Measurements from ENCODE around the gene DDX1. TPM values are rescaled to one million over a fixed set of nuclear protein-coding genes. Genes with fewer than 3 reads are reported as not detected.
"Not testable (repeated sequence)": the region's sequence is repeated elsewhere in the genome, so short reads cannot be mapped to it uniquely, and the experiment has no call there.

The DDX1 gene
- total RNA-seq, 1 donor from 2014 or later = 100 TPM

DNA sequence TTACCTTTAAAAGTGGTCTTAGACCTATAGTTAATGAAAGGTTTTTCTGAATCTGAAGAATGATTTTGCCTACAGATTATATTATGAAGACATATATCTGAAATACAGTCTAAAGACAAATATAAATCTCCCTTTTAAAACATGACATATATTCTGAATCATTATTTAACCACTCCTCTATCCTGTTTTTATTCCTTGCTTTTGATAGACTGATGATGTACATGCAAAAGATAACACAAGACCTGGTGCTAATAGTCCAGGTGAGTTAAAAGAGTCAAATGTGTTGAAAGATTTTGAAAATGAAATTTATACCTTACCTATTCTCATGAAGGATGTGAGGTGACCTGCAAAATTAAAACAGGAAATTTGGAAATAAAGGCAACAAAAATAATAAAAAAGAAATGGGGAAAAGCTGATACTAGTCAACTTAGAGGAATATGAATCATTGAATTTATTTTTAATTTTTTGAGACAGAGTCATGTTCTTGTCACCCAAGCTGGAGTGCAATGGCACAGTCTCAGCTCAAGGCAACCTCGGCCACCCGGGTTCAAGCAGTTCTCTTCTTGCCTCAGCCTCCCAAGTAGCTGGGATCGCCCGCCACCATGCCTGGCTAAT is 29.3 kb downstream of the DDX1 start:
- H3K36me3 Mint-ChIP-seq (ENCODE audit: low read depth, unreplicated experiment) = peaks cover 25% of the 10 kb centered on the region

DNA sequence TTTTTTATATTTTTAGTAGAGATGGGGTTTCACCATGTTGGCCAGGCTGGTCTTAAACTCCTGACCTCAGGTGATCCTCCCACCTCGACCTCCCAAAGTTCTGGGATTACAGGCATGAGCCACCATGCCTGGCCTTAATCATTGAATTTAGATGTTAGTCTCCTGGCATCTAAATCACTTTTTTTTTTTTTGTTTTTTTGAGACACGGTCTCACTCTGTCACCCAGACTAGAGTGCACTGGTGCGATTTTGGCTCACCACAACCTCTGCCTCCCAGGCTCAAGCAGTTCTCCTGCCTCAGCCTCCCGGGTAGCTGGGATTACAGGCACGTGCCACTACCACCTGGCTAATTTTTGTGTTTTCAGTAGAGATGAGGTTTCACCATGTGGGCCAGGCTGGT is 29.8 kb downstream of the DDX1 start:
- not testable (repeated sequence) for H3K4me3 Mint-ChIP-seq (ENCODE audit: unreplicated experiment); DNase-seq (ENCODE audit: low spot score); H3K9me3 Mint-ChIP-seq (ENCODE audit: unreplicated experiment); H3K4me1 Mint-ChIP-seq (ENCODE audit: unreplicated experiment); H3K27ac Mint-ChIP-seq (ENCODE audit: unreplicated experiment); H3K27me3 Mint-ChIP-seq (ENCODE audit: unreplicated experiment)
- H3K36me3 Mint-ChIP-seq (ENCODE audit: low read depth, unreplicated experiment) = peaks cover 27% of the 10 kb centered on the region

More for the DNA sequence above, 29.3 kb downstream of the DDX1 start:
- no peaks in the 10 kb centered on the region for H3K9me3 Mint-ChIP-seq (ENCODE audit: unreplicated experiment)
- H3K27me3 Mint-ChIP-seq (ENCODE audit: unreplicated experiment) = no peaks in the 10 kb centered on the region
- no peaks in the 10 kb centered on the region for H3K4me1 Mint-ChIP-seq (ENCODE audit: unreplicated experiment)
- no peak overlapping the region for H3K27ac Mint-ChIP-seq (ENCODE audit: unreplicated experiment)
- DNase-seq (ENCODE audit: low spot score) = no peak
- TF ChIP-seq, protein P1, sequence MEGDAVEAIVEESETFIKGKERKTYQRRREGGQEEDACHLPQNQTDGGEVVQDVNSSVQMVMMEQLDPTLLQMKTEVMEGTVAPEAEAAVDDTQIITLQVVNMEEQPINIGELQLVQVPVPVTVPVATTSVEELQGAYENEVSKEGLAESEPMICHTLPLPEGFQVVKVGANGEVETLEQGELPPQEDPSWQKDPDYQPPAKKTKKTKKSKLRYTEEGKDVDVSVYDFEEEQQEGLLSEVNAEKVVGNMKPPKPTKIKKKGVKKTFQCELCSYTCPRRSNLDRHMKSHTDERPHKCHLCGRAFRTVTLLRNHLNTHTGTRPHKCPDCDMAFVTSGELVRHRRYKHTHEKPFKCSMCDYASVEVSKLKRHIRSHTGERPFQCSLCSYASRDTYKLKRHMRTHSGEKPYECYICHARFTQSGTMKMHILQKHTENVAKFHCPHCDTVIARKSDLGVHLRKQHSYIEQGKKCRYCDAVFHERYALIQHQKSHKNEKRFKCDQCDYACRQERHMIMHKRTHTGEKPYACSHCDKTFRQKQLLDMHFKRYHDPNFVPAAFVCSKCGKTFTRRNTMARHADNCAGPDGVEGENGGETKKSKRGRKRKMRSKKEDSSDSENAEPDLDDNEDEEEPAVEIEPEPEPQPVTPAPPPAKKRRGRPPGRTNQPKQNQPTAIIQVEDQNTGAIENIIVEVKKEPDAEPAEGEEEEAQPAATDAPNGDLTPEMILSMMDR (IDR thresholded peaks at IDR 0.05; ENCODE audit: unreplicated experiment) = no peak
- no peak overlapping the region for H3K4me3 Mint-ChIP-seq (ENCODE audit: unreplicated experiment)

DNA sequence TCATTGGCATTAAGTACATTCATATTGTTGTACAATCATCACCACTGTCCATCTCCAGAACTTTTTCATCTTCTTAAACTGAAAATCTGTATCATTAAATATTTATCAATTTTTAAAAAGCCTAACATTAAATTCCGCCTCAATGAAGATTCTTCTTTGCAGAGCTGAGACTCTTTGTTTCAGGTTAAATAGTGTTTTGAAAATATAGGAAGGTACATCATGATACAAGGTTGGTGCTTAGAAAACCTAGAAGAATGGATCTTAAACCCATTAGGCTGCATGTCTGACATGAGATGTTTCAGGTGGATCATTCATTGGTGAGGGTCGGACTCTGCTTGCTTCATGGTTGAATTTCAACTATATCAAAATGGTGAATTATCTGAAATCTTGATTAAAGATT is 30.5 kb downstream of the DDX1 start:
- Mint-ChIP-seq H3K36me3 (ENCODE audit: low read depth, unreplicated experiment) (peaks cover 32% of the 10 kb centered on the region), H3K4me3 (ENCODE audit: unreplicated experiment) (no peak overlapping the region), H3K9me3 (ENCODE audit: unreplicated experiment) (no peaks in the 10 kb centered on the region), H3K4me1 (ENCODE audit: unreplicated experiment) (no peaks in the 10 kb centered on the region), H3K27ac (ENCODE audit: unreplicated experiment) (no peak overlapping the region), H3K27me3 (ENCODE audit: unreplicated experiment) (no peaks in the 10 kb centered on the region)
- DNase-seq (ENCODE audit: low spot score) = no peak
- TF ChIP-seq, protein P1 (IDR thresholded peaks at IDR 0.05; ENCODE audit: unreplicated experiment) = no peak

DNA sequence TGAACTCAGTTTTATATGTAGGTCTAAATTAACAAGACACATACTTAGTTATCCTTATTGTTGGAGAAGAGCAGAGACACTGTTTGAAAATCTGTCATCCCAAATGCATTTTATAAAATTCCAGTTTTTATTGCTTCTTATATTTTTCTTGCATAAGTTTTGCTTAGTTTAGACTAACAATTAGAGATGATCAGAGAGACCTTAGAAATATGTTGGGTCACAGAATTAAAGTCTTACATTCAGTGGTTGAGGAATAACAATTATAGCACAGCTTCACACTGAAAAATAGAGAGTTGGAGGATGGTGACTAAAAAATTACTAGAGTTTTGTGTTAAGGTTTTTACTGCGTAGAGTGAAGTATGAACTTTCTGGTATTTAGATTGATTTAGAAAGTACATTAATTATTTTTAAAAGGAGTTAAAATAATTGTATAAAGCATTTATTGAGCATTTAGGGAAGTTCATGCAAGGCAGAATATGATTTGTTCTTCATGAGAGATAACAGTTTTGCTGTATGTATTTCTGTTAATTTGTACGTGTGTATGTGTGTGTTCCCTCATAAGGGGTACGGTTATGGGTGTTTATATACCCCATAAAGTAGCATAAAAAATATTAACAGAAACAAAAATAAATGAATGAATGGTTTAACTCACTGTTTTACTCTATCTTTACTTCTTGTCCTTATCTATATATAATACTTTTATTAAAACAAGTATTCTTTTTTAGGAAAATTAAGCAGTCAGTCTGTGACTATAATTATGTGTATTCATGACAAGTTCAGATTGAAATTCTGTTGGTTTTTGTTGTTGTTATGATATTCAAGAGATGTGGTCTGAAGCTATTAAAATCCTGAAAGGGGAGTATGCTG is 31.2 kb downstream of the DDX1 start:
- Mint-ChIP-seq H3K4me1 (ENCODE audit: unreplicated experiment) (no peaks in the 10 kb centered on the region), H3K27me3 (ENCODE audit: unreplicated experiment) (no peaks in the 10 kb centered on the region), H3K9me3 (ENCODE audit: unreplicated experiment) (no peaks in the 10 kb centered on the region), H3K4me3 (ENCODE audit: unreplicated experiment) (no peak overlapping the region), H3K36me3 (ENCODE audit: low read depth, unreplicated experiment) (peaks cover 32% of the 10 kb centered on the region), H3K27ac (ENCODE audit: unreplicated experiment) (no peak overlapping the region)
- TF ChIP-seq, protein P1 (IDR thresholded peaks at IDR 0.05; ENCODE audit: unreplicated experiment) = no peak
- DNase-seq (ENCODE audit: low spot score) = no peak

DNA sequence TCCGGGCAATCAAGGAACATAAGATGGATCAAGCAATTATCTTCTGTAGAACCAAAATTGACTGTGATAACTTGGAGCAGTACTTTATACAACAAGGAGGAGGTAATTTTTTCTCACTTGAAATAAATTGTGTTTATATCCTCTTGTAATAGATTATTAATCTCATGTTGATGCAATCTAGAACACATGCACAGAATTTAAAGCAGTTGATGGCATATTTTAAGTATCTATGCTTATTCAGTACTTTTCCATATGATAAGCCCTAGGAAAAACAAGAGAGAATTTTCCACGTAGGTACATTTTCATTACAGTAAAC is 31.8 kb downstream of the DDX1 start:
- TF ChIP-seq, protein P1 (IDR thresholded peaks at IDR 0.05; ENCODE audit: unreplicated experiment) = no peak
- DNase-seq (ENCODE audit: low spot score) = no peak
- H3K4me1 Mint-ChIP-seq (ENCODE audit: unreplicated experiment) = no peaks in the 10 kb centered on the region
- no peaks in the 10 kb centered on the region for H3K9me3 Mint-ChIP-seq (ENCODE audit: unreplicated experiment)
- no peaks in the 10 kb centered on the region for H3K27me3 Mint-ChIP-seq (ENCODE audit: unreplicated experiment)
- H3K36me3 Mint-ChIP-seq (ENCODE audit: low read depth, unreplicated experiment) = peaks cover 32% of the 10 kb centered on the region
- H3K27ac Mint-ChIP-seq (ENCODE audit: unreplicated experiment) = no peak overlapping the region
- no peak overlapping the region for H3K4me3 Mint-ChIP-seq (ENCODE audit: unreplicated experiment)
